Lower leg skin (tissue), 3 donors: ENCODE data around the gene APOL5.

Experiments used
- POLR2A ChIP-seq, 2 donors: fragments of 450-650 bp; IDR thresholded peaks; one replicate each; pipeline ENCODE4 v1.6.1; 2016 to 2017; ENCODE audit warnings: antibody characterized with exemption in 2 of 2, mild to moderate bottlenecking in 1 of 2, moderate library complexity in 1 of 2
- TF ChIP-seq, protein P1 (sequence below), 3 donors: fragments of 450-650 bp; IDR thresholded peaks; one replicate each; pipeline ENCODE4 v1.5.1; 2016; ENCODE audit warnings: antibody characterized with exemption in 3 of 3, mild to moderate bottlenecking in 3 of 3, moderate library complexity in 2 of 3

GRCh38 chr22:35725521-35725920 is 7.8 kb downstream of the APOL5 start:
- TF ChIP-seq, protein P1, sequence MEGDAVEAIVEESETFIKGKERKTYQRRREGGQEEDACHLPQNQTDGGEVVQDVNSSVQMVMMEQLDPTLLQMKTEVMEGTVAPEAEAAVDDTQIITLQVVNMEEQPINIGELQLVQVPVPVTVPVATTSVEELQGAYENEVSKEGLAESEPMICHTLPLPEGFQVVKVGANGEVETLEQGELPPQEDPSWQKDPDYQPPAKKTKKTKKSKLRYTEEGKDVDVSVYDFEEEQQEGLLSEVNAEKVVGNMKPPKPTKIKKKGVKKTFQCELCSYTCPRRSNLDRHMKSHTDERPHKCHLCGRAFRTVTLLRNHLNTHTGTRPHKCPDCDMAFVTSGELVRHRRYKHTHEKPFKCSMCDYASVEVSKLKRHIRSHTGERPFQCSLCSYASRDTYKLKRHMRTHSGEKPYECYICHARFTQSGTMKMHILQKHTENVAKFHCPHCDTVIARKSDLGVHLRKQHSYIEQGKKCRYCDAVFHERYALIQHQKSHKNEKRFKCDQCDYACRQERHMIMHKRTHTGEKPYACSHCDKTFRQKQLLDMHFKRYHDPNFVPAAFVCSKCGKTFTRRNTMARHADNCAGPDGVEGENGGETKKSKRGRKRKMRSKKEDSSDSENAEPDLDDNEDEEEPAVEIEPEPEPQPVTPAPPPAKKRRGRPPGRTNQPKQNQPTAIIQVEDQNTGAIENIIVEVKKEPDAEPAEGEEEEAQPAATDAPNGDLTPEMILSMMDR (IDR thresholded peaks at IDR 0.05) = no peak
- no peak for TF ChIP-seq POLR2A (IDR thresholded peaks at IDR 0.05)
